Measurements from ENCODE around the gene H2BK1. TPM values are rescaled to one million over a fixed set of nuclear protein-coding genes. Genes with fewer than 3 reads are reported as not detected.

The H2BK1 gene
- total RNA-seq, 1 donor = not detected

DNA sequence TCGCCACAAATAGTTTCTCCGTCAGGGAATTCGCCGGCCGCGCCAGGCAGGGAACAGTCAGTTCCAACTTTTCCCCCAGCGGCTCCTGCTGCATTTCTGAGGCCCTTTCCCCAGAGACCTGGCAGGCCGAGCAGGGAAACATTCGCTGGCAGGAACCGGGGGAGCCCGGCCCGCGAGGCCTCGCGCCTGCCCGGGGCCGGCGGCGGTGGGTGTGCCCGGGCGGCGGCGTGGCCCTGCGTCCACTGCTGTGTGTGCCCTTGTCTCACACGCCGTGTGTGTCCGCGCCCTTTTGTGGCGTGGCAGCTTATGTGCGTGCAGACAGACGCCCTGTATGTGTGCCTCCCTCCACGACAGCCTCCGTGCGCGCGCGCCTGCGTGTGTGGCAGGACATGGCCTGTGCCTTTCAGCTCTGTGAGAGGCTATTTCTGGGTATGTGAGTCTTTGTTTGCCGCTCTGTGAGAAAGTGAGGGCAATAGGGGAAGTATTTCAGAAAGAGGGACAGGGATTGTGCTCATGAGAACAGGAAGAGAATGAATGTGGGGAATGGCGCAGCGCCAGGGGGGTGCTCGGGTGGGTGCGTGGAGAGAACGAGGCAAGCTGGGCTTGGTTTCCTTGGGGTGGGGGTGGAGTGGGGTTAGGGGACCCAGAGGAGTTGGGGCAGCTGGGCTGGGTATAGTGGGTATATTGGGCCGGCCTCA lies 38.9 kb upstream of the H2BK1 start:
- TF ChIP-seq, protein P1, sequence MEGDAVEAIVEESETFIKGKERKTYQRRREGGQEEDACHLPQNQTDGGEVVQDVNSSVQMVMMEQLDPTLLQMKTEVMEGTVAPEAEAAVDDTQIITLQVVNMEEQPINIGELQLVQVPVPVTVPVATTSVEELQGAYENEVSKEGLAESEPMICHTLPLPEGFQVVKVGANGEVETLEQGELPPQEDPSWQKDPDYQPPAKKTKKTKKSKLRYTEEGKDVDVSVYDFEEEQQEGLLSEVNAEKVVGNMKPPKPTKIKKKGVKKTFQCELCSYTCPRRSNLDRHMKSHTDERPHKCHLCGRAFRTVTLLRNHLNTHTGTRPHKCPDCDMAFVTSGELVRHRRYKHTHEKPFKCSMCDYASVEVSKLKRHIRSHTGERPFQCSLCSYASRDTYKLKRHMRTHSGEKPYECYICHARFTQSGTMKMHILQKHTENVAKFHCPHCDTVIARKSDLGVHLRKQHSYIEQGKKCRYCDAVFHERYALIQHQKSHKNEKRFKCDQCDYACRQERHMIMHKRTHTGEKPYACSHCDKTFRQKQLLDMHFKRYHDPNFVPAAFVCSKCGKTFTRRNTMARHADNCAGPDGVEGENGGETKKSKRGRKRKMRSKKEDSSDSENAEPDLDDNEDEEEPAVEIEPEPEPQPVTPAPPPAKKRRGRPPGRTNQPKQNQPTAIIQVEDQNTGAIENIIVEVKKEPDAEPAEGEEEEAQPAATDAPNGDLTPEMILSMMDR (IDR thresholded peaks at IDR 0.05; ENCODE audit: insufficient read depth, low read depth, low read length) = no peak
- DNase-seq (ENCODE audit: low read depth) = peak; percentile 62
- H3K4me3 ChIP-seq (ENCODE audit: low read depth, low read length) = peak overlapping the region; percentile 79

DNA sequence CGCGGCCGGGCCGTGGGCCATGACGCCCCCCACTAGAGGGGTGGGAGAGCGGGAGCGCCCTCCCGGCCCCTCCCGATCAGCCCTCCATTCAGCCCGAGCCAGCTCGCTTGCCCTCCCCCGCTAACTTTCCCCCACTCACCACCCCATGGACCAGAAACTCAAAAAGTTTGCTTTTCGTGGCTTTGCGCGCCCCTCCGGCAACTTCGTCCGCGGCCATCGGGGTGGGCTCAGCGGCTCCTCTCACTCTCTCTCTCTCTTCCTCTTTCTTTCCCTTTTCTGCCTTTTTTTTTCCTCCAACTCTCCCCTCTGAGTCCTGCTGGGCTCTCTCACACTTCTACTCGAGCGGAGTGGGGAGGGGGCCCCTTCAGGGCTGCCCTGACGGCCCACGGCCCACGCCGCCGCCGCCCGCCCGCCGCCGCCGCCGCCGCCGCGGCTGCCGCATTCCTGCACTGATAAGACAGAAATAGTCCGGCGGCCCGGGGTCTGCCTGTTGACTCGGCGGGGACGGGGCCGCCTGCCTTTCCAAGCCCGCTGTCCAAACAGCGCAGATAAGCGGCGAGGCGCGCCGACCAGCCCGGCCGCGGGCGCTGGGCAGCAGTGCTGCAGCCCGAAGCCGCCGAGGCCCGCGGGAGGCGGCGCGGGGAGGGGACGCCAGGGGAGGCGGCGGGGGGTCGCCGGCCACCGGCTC lies 38.2 kb upstream of the H2BK1 start, which contains the start of gene SMARCD3:
SMARCD3 (minus strand) TSS at position 349 of the 688 bp plus-strand sequence; CDS start at position 217, 132 bp downstream.
- TF ChIP-seq, protein P1 (IDR thresholded peaks at IDR 0.05; ENCODE audit: insufficient read depth, low read depth, low read length) = no peak
- peak within 1 kb of the TSS; percentile 79 for H3K4me3 ChIP-seq (ENCODE audit: low read depth, low read length)
- DNase-seq (ENCODE audit: low read depth) = peak; percentile 76

DNA sequence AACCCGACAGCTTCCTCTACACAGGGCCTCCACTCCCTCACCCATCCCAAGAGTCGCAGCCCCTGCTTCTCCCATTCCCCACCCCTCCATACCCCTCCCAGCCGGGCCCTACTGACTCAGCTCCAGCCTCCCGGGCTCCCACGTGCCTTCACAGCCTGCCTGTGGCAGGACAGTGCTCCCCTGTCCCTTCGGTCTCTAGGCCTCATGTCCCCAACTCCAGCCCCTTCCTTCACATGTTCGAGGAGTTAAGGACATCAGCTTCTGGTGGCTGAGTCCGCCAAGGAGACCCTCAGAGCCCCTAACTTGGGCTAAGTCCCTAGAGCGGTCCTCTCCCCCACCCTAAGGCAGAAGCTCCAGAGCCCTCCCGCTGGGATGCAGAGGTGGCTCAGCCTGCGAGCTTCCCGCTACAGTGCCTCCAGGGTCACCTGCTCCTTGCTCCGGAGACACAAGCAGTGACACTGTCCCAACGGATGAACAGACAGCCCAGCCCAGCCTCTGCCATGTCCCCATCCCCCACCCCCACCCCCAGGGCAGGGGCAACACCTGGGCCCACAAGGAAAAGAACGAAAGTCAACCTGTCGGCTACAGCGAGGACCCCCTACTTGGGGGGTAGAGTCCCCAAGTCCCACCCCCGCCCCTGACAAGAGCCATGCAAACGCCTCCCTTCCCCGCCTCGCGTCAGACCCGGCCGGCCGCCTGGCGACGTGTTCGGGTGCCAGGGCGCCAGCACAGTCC lies 37.5 kb upstream of the H2BK1 start:
- TF ChIP-seq, protein P1 (IDR thresholded peaks at IDR 0.05; ENCODE audit: insufficient read depth, low read depth, low read length) = no peak
- H3K4me3 ChIP-seq (ENCODE audit: low read depth, low read length) = peak overlapping the region; percentile 79
- DNase-seq (ENCODE audit: low read depth) = no peak

DNA sequence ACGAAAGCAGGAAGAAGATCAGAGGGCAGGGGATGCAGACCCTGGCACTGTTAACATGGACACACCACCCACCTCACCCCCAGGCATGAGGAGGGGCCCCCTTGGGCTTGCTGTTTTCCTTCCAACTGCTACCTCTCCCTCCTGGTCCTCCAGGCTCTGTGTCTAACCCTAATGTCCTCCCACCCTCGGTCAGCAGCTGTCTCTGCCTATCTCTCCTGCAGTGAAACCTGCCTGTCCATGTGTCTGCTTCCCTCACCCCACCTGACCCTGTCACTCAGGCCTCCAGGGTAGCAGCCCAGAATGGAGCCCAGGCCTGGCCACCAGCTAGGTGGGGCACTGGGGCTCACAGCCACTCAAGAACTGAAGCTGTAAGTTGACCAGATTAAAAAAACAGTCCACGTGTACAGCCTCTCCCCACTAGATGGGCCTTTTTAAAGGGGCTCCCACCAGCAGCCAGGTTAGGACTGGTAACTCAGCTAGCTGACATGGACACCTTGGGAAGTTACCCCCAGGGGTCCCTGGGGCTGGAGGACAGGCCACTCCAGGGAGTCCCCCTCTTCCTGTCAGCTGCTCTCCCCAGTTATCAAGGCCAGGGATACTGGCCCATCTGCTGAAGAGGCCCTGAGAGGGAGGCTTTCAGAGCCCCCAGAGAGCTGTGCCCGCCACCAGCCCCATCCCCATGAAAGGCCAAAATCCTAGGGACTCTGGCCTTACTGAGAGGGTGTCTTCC lies 36.7 kb upstream of the H2BK1 start:
- peak overlapping the region; percentile 79 for H3K4me3 ChIP-seq (ENCODE audit: low read depth, low read length)
- DNase-seq (ENCODE audit: low read depth) = no peak
- TF ChIP-seq, protein P1 (IDR thresholded peaks at IDR 0.05; ENCODE audit: insufficient read depth, low read depth, low read length) = no peak

DNA sequence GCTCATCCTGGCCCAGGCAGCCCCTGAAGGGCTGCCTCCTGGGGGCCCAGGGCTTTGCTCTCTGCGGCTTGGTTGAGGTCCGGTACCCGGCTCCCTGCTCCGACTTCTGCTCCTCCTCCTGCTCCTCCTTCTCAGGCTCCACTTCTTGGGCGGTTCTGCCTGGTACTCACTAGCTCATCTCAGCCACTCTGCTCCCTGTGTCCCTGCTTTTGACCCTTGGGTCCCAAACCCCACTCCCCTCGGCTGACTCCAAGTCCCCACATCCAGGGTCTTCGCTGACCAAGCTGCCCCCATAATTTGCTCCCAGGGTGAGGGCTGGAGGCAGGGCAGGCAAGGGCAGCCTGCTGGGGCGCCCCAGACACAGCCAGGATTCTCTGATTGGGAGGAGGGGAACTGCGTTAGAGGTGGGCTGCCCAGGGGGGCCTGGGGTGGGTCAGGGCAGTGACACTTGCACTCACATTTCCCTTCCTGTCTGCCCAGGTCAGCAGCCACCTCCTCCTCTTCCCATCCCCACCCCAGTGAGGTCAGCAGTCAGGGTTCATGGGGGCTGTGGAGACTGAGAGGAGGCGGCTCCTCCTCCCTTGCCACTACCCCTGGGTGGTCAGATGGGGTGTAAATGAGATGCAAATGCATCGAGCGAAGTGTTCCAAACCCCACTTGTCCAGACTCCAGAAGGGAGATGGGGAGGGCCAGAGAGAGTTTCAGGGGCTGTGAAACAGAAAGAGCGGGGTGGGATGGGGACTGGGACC lies 36.0 kb upstream of the H2BK1 start:
- TF ChIP-seq, protein P1 (IDR thresholded peaks at IDR 0.05; ENCODE audit: insufficient read depth, low read depth, low read length) = no peak
- DNase-seq (ENCODE audit: low read depth) = no peak
- H3K4me3 ChIP-seq (ENCODE audit: low read depth, low read length) = no peak overlapping the region
